PC-9 (cell line): Measurements from ENCODE around the gene FAM171A1.

Source experiments
- EZH2 ChIP-seq: fragments of 200-600 bp; sonication (generic); IDR thresholded peaks from 2 replicates; pipeline ENCODE4 v1.8.0; 2017; ENCODE audit warnings: antibody characterized with exemption, low read depth
- TF ChIP-seq, protein P1 (sequence below): fragments of 200-600 bp; sonication (generic); conservative IDR thresholded peaks from 2 replicates; pipeline ENCODE4 v1.6.1; 2017; ENCODE audit warnings: mixed run types, antibody characterized with exemption, mild to moderate bottlenecking, moderate library complexity

GRCh38 chr10:15180736-15181135 lies 190.4 kb downstream of the FAM171A1 start:
- TF ChIP-seq, protein P1, sequence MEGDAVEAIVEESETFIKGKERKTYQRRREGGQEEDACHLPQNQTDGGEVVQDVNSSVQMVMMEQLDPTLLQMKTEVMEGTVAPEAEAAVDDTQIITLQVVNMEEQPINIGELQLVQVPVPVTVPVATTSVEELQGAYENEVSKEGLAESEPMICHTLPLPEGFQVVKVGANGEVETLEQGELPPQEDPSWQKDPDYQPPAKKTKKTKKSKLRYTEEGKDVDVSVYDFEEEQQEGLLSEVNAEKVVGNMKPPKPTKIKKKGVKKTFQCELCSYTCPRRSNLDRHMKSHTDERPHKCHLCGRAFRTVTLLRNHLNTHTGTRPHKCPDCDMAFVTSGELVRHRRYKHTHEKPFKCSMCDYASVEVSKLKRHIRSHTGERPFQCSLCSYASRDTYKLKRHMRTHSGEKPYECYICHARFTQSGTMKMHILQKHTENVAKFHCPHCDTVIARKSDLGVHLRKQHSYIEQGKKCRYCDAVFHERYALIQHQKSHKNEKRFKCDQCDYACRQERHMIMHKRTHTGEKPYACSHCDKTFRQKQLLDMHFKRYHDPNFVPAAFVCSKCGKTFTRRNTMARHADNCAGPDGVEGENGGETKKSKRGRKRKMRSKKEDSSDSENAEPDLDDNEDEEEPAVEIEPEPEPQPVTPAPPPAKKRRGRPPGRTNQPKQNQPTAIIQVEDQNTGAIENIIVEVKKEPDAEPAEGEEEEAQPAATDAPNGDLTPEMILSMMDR, result no peak
- TF ChIP-seq EZH2, result no peak
